ENCODE measurements around the gene TENM4.

Gene TENM4

GRCh38 chr11:78727816-78728215, 713.0 kb downstream of the TENM4 start:
- no peaks in the 10 kb centered on the region for H4K20me1 ChIP-seq (ENCODE audit: control insufficient read depth, insufficient read depth, low read depth, low read length)
- no peak for TF ChIP-seq CTCF (IDR thresholded peaks at IDR 0.05; ENCODE audit: low read depth, low read length, poor library complexity, severe bottlenecking)
- no peak for TF ChIP-seq EZH2phosphoT487 (IDR thresholded peaks at IDR 0.05; ENCODE audit: borderline replicate concordance, low read length)
- H3F3A ChIP-seq (ENCODE audit: control insufficient read depth, insufficient read depth) = no peaks in the 10 kb centered on the region
- no peak overlapping the region for H3K27ac ChIP-seq (ENCODE audit: low read depth, low read length)
- no peaks in the 10 kb centered on the region for H3K9me2 ChIP-seq (replicated peaks; ENCODE audit: control insufficient read depth, low read length)
- no peaks in the 10 kb centered on the region for H3K79me2 ChIP-seq (ENCODE audit: control insufficient read depth, low read length)
- H3K4me1 ChIP-seq (ENCODE audit: control insufficient read depth, low read length) = no peaks in the 10 kb centered on the region
- H3K4me3 ChIP-seq (ENCODE audit: low read length) = no peak overlapping the region
- no peak overlapping the region for H3K4me2 ChIP-seq (ENCODE audit: low read length)
- H3K9me3 ChIP-seq (ENCODE audit: control insufficient read depth, insufficient read depth, low read length) = no peaks in the 10 kb centered on the region
- no peaks in the 10 kb centered on the region for H3K27me3 ChIP-seq (ENCODE audit: control insufficient read depth, low read length)
- no peaks in the 10 kb centered on the region for H3K36me3 ChIP-seq (ENCODE audit: control insufficient read depth, low read length)

GRCh38 chr11:78725200-78725599, 715.6 kb downstream of the TENM4 start:
- Histone ChIP-seq H3K27ac (ENCODE audit: low read depth, low read length) (no peak overlapping the region), H3F3A (ENCODE audit: control insufficient read depth, insufficient read depth) (no peaks in the 10 kb centered on the region), H3K36me3 (ENCODE audit: control insufficient read depth, low read length) (no peaks in the 10 kb centered on the region), H3K9me2 (replicated peaks; ENCODE audit: control insufficient read depth, low read length) (no peaks in the 10 kb centered on the region), H3K4me3 (ENCODE audit: low read length) (no peak overlapping the region), H3K79me2 (ENCODE audit: control insufficient read depth, low read length) (no peaks in the 10 kb centered on the region), H4K20me1 (ENCODE audit: control insufficient read depth, insufficient read depth, low read depth, low read length) (no peaks in the 10 kb centered on the region), H3K27me3 (ENCODE audit: control insufficient read depth, low read length) (no peaks in the 10 kb centered on the region), H3K4me1 (ENCODE audit: control insufficient read depth, low read length) (no peaks in the 10 kb centered on the region), H3K9me3 (ENCODE audit: control insufficient read depth, insufficient read depth, low read length) (no peaks in the 10 kb centered on the region), H3K4me2 (ENCODE audit: low read length) (no peak overlapping the region)
- no peak for TF ChIP-seq EZH2phosphoT487 (IDR thresholded peaks at IDR 0.05; ENCODE audit: borderline replicate concordance, low read length)

GRCh38 chr11:78722786-78723185, 718.0 kb downstream of the TENM4 start:
- Histone ChIP-seq H4K20me1 (ENCODE audit: control insufficient read depth, insufficient read depth, low read depth, low read length) (no peaks in the 10 kb centered on the region), H3F3A (ENCODE audit: control insufficient read depth, insufficient read depth) (no peaks in the 10 kb centered on the region), H3K9me3 (ENCODE audit: control insufficient read depth, insufficient read depth, low read length) (no peaks in the 10 kb centered on the region), H3K36me3 (ENCODE audit: control insufficient read depth, low read length) (no peaks in the 10 kb centered on the region), H3K27ac (ENCODE audit: low read depth, low read length) (no peak overlapping the region), H3K9me2 (replicated peaks; ENCODE audit: control insufficient read depth, low read length) (no peaks in the 10 kb centered on the region), H3K79me2 (ENCODE audit: control insufficient read depth, low read length) (no peaks in the 10 kb centered on the region), H3K4me3 (ENCODE audit: low read length) (no peak overlapping the region), H3K4me1 (ENCODE audit: control insufficient read depth, low read length) (no peaks in the 10 kb centered on the region), H3K27me3 (ENCODE audit: control insufficient read depth, low read length) (no peaks in the 10 kb centered on the region), H3K4me2 (ENCODE audit: low read length) (no peak overlapping the region)
- no peak for TF ChIP-seq CTCF (IDR thresholded peaks at IDR 0.05; ENCODE audit: low read depth, low read length, poor library complexity, severe bottlenecking)

GRCh38 chr11:78720281-78720989, 720.4 kb downstream of the TENM4 start:
- Histone ChIP-seq H4K20me1 (ENCODE audit: control insufficient read depth, insufficient read depth, low read depth, low read length) (no peaks in the 10 kb centered on the region), H3K79me2 (ENCODE audit: control insufficient read depth, low read length) (no peaks in the 10 kb centered on the region), H3K9me3 (ENCODE audit: control insufficient read depth, insufficient read depth, low read length) (no peaks in the 10 kb centered on the region), H3K27me3 (ENCODE audit: control insufficient read depth, low read length) (no peaks in the 10 kb centered on the region), H3K4me2 (ENCODE audit: low read length) (no peak overlapping the region), H3K4me1 (ENCODE audit: control insufficient read depth, low read length) (no peaks in the 10 kb centered on the region), H3K9me2 (replicated peaks; ENCODE audit: control insufficient read depth, low read length) (no peaks in the 10 kb centered on the region), H3K27ac (ENCODE audit: low read depth, low read length) (no peak overlapping the region), H3K36me3 (ENCODE audit: control insufficient read depth, low read length) (no peaks in the 10 kb centered on the region), H3K4me3 (ENCODE audit: low read length) (no peak overlapping the region), H3F3A (ENCODE audit: control insufficient read depth, insufficient read depth) (no peaks in the 10 kb centered on the region)
- no peak for TF ChIP-seq EZH2phosphoT487 (IDR thresholded peaks at IDR 0.05; ENCODE audit: borderline replicate concordance, low read length)
- no peak for TF ChIP-seq CTCF (IDR thresholded peaks at IDR 0.05; ENCODE audit: low read depth, low read length, poor library complexity, severe bottlenecking)

All from DOHH2 (cell line).